Measurements from ENCODE around the gene AUH. TPM values are rescaled to one million over a fixed set of nuclear protein-coding genes. Genes with fewer than 3 reads are reported as not detected.

Gene AUH
- total RNA-seq, 1 donor = 13.4 TPM

DNA sequence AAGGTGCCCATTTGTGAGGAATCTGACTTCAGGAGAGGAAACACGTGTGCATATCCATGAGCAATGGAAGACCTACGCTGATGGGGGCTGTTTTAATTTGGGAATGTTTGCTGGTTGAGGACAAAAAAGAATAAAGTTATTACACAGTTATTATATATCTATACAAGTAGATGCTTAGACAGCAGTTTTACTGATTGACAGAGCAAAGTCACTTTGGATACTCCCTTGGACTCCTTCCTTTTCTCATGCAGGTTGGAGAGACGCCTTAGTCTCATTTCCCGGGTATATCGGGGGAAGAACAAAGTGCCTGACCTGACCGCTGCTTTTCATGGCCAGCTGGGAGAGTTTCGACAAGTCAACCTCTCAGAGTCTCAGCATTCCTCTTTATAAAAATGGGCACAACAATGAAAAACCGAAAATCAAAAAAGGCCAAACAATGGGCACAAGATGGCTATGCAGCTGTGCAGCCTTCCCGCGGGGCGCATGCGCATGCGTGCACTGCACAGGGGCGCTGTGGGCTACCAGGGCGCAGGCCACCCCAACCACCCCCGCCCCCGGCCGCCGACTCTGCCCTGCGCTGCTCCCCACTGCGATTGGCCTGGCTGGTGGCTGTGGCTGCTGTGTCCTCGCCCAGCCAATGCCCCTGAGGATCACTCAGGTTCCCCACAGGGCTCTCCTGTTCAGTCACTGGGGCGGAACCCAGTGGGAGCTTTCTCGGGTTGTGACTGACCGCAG lies 43.8 kb upstream of the AUH start:
- H3K4me3 ChIP-seq (ENCODE audit: low read depth, low read length) = no peak overlapping the region
- TF ChIP-seq, protein P1, sequence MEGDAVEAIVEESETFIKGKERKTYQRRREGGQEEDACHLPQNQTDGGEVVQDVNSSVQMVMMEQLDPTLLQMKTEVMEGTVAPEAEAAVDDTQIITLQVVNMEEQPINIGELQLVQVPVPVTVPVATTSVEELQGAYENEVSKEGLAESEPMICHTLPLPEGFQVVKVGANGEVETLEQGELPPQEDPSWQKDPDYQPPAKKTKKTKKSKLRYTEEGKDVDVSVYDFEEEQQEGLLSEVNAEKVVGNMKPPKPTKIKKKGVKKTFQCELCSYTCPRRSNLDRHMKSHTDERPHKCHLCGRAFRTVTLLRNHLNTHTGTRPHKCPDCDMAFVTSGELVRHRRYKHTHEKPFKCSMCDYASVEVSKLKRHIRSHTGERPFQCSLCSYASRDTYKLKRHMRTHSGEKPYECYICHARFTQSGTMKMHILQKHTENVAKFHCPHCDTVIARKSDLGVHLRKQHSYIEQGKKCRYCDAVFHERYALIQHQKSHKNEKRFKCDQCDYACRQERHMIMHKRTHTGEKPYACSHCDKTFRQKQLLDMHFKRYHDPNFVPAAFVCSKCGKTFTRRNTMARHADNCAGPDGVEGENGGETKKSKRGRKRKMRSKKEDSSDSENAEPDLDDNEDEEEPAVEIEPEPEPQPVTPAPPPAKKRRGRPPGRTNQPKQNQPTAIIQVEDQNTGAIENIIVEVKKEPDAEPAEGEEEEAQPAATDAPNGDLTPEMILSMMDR (IDR thresholded peaks at IDR 0.05; ENCODE audit: insufficient read depth, low read depth, low read length) = no peak
- DNase-seq (ENCODE audit: low read depth) = no peak

DNA sequence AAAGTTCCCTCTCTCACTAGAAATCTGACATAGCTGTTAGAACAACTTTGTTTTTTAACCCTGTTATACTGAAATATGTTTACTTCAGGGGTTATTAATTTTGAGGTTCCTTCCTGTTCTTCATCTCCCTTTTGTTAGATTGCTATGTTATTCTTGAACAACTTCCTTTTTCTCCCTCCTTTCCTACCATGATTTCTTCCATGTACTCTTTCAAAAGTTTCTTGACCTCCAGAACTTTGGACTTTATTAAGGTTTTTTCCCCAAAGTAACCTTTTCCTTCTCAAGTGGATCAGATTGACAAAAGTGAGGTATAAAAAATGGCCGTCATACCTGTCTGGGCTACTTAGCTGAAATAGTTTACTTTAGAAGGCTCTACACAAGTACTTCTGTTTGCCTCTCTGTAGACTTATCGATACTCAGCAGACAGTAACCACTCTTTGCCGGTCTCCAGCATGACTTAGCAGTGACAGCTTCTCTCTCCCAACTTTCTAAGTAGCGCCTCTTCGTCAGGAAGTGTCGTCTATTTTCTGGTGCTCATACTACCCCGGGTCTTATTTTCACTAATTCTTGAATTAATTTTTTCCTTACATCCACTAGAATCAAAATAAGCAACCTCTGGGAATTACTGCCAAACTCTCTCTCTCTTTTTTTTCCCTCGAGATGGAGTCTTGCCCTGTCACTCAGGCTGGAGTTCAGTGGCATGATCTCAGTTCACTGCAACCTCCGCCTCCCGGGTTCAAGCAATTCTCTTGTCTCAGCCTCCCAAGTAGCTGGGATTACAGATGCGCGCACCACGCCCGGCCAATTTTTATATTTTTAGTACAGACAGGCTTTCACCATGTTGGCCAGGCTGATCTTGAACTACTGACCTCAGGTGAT lies 42.2 kb upstream of the AUH start:
- no peak overlapping the region for H3K4me3 ChIP-seq (ENCODE audit: low read depth, low read length)
- TF ChIP-seq, protein P1 (IDR thresholded peaks at IDR 0.05; ENCODE audit: insufficient read depth, low read depth, low read length) = no peak
- no peak for DNase-seq (ENCODE audit: low read depth)

DNA sequence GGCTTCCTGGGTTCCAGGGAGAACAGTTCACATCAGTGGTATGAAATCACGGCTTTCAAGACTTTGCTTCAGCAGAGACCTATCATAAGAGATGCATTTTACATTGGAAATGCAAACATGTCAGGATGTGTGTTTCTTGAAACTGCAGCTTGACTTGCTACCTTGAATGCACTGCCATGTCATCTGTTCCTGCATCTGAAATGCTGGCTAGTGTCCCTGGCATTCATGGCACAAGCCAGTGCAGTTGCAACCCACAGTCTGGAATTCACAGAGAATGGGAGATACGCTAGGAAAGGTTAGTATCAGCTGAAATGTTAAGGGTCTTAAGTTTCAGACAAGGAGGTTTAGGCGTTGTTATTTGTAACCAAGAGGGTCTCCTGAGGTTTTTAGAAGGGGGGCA lies 37.2 kb upstream of the AUH start:
- TF ChIP-seq, protein P1 (IDR thresholded peaks at IDR 0.05; ENCODE audit: insufficient read depth, low read depth, low read length) = no peak
- no peak overlapping the region for H3K4me3 ChIP-seq (ENCODE audit: low read depth, low read length)
- no peak for DNase-seq (ENCODE audit: low read depth)

DNA sequence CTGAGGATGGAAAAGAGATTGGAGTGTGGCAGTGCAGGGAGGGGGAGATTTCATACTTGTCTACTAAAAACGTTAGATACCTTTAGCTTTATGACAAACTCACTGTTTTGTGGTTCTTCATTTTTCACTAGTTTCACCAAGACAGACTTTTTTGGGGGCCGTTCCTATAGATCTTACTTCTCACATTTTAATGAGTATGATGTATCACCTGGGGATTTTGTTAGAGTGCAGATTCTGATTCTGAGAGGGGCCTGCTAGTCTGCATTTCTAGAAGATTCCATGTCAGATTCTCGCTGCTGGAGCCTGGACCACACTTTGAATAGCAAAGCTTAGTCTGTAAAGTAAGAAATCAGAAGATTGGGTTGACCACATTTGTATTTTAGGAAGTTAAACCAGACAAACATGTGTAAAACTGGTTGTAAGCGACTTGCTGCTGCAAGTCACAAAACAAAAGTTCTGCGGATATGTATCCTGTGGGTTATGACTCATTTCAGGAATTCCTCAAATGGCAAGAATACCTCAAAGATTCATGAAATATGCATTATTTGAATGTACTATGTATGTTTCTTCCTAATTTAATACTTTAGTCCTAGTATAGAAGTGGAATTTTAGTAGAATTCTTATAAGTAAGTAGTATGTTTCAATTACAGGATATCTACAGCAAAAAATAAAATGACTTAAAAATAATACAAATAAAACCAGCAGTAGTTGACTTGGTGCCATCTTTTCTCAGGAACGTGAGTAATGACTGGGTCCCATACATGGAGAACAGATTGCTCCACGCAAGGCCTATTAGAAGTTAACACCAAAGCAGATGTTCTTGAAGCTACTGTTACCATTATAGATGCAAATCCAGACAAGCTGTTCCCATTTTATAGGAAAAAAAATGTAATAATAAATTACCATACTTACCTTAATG lies 34.1 kb upstream of the AUH start:
- TF ChIP-seq, protein P1 (IDR thresholded peaks at IDR 0.05; ENCODE audit: insufficient read depth, low read depth, low read length) = no peak
- DNase-seq (ENCODE audit: low read depth) = peak; percentile 85
- H3K4me3 ChIP-seq (ENCODE audit: low read depth, low read length) = no peak overlapping the region

DNA sequence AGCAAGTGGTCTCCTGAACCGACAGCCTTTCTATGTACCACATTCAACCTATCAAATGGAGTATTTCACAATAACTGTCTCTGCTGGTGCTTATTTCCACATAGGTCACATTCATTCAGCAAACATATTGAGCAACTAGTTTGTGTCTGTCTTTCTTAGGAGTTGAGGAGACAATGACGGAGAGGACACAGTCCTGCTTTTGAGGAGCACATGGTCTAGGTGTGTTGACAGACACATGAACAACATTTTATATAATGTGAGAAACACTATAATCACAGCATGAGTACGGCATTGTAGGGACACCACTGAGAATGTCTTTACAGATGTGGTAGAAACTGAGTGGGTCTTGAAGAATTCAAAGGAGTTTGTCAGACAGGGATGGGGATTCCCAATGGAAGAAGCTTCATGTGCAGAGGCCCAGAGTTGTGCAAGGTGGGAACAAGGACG lies 33.4 kb upstream of the AUH start:
- TF ChIP-seq, protein P1 (IDR thresholded peaks at IDR 0.05; ENCODE audit: insufficient read depth, low read depth, low read length) = no peak
- peak; percentile 94 for DNase-seq (ENCODE audit: low read depth)
- H3K4me3 ChIP-seq (ENCODE audit: low read depth, low read length) = no peak overlapping the region

DNA sequence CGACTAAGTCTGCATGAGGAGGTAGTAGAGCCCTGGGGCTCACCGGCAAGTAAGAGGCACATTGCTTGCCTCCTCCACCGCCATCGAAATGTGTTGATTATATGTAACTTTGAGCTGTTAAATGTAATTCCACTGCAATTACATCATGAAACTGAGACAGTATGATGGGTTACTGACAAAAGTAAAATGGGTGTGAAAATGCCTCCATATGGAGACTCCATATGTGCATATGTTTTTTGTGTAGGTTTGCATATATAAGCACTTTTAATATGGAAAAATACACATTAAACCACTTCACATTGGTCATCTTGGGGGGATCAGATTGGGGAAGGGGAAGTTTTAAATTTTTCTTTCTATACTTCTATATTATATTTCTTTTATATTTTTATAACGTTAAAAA lies 32.1 kb upstream of the AUH start:
- no peak for DNase-seq (ENCODE audit: low read depth)
- H3K4me3 ChIP-seq (ENCODE audit: low read depth, low read length) = no peak overlapping the region
- TF ChIP-seq, protein P1 (IDR thresholded peaks at IDR 0.05; ENCODE audit: insufficient read depth, low read depth, low read length) = no peak
